ENCODE measurements around the gene TAOK3. TPM values are rescaled to one million over a fixed set of nuclear protein-coding genes. Genes with fewer than 3 reads are reported as not detected.

The TAOK3 gene
- total and polyA plus RNA-seq, 9 of the 15 experiments (the other 6 are each of a cell fraction or from before 2014, with no cell fraction given) = 24.3 to 83.5 (median 47.1) TPM

DNA sequence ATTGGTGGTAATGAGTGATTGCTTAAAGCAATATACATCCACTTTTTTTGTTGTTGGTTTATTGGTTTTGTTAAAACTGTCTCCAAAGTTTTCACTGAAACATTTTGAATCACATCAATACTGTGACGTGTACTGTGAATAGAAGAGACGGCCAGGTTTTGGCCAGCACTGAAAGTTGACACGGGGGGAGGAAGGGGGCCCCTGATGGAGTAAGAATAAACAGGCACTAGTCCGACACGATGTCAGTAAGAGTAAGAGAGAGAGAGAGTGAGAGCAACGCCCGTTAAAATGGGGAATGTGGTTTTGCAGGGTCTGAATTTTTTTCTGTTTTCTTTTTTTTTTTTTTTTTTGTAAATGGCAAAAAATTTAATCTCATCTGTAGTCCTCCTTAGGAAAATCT, 222.1 kb downstream of the TAOK3 start:
- Histone ChIP-seq H3K9ac (ENCODE audit: insufficient read depth in 1 of 2, low read depth in 2 of 2, low read length in 2 of 2) (no peak overlapping the region), H3K79me2 (ENCODE audit: control insufficient read depth, insufficient read depth, low read length) (no peaks in the 10 kb centered on the region), H3K4me3 (no peak overlapping the region), H3K27me3 (ENCODE audit: control insufficient read depth in 2 of 2, insufficient read depth in 2 of 2, low read length in 2 of 2) (no peaks in the 10 kb centered on the region), H3K27ac (ENCODE audit: extremely low read depth, low read depth, low read length) (no peak overlapping the region), H3K9me3 (replicated peaks; ENCODE audit: control insufficient read depth, insufficient read depth, low read depth, low read length) (no peaks in the 10 kb centered on the region), H3K9me1 (ENCODE audit: control insufficient read depth, insufficient read depth, low read length) (no peaks in the 10 kb centered on the region), H3K4me1 (replicated peaks in 1 of 2; ENCODE audit: control insufficient read depth in 2 of 2, insufficient read depth in 2 of 2, low read length in 2 of 2) (0 out of 5 replicates have a peak, but pooled peaks cover 0 to 3% of the 10 kb centered on the region in 2 experiments), H3K36me3 (ENCODE audit: control insufficient read depth, insufficient read depth, low read length) (peaks cover 49% of the 10 kb centered on the region), H2AFZ (ENCODE audit: low read depth, low read length) (no peak overlapping the region), H3K4me2 (ENCODE audit: insufficient read depth, low read length) (no peak overlapping the region), H4K20me1 (replicated peaks; ENCODE audit: control insufficient read depth, insufficient read depth, low read length) (no peaks in the 10 kb centered on the region)
- WGBS (ENCODE audit: insufficient coverage, low coverage, missing lambda C conversion rate) = 82% methylated on average over 7 of the region's 7 CpGs
- in situ Hi-C loops (cut with MboI) = no loop called here
- intact Hi-C loops (cut with micrococcal nuclease) = no loop called here
- CTCF ChIA-PET (ENCODE audit: low intra/inter-chr PET ratio) = no interaction called here
- POLR2A ChIA-PET = interaction anchor here (0.5 to 1.4 kb wide), 3 partner anchors 11 to 1519 kb away, joined by 3 read pairs; partner anchors contain the start of gene SUDS3
- FAIRE-seq (no peak), ATAC-seq (no peak), DNase-seq (ENCODE audit: extremely low read depth in 1 of 4, low spot score in 3 of 4) (no peak)
- BruUV-seq (replicated peaks) = no TSS peak
- TF ChIP-seq SMARCA4 (IDR thresholded peaks at IDR 0.05) = no peak
- no peak for TF ChIP-seq ZNF354B (CRISPR knock-in tag; IDR thresholded peaks at IDR 0.05)
- no peak for TF ChIP-seq NR2F6 (CRISPR knock-in tag; IDR thresholded peaks at IDR 0.05)
- no peak for TF ChIP-seq SAP30 (IDR thresholded peaks at IDR 0.05; ENCODE audit: borderline replicate concordance, insufficient read depth, low read depth, low read length, poor library complexity, severe bottlenecking)
- TF ChIP-seq SAFB2 (IDR thresholded peaks at IDR 0.05; ENCODE audit: borderline replicate concordance, low read depth, low read length, severe bottlenecking) = no peak
- TF ChIP-seq COPS2 (conservative IDR thresholded peaks at IDR 0.05) = no peak
- no peak for TF ChIP-seq ZNF23 (CRISPR knock-in tag; IDR thresholded peaks at IDR 0.05)
- TF ChIP-seq, protein P1, sequence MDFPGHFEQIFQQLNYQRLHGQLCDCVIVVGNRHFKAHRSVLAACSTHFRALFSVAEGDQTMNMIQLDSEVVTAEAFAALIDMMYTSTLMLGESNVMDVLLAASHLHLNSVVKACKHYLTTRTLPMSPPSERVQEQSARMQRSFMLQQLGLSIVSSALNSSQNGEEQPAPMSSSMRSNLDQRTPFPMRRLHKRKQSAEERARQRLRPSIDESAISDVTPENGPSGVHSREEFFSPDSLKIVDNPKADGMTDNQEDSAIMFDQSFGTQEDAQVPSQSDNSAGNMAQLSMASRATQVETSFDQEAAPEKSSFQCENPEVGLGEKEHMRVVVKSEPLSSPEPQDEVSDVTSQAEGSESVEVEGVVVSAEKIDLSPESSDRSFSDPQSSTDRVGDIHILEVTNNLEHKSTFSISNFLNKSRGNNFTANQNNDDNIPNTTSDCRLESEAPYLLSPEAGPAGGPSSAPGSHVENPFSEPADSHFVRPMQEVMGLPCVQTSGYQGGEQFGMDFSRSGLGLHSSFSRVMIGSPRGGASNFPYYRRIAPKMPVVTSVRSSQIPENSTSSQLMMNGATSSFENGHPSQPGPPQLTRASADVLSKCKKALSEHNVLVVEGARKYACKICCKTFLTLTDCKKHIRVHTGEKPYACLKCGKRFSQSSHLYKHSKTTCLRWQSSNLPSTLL (IDR thresholded peaks at IDR 0.05) = no peak
- no peak for TF ChIP-seq ZNF217 (CRISPR knock-in tag; IDR thresholded peaks at IDR 0.05)
- TF ChIP-seq, protein P2, sequence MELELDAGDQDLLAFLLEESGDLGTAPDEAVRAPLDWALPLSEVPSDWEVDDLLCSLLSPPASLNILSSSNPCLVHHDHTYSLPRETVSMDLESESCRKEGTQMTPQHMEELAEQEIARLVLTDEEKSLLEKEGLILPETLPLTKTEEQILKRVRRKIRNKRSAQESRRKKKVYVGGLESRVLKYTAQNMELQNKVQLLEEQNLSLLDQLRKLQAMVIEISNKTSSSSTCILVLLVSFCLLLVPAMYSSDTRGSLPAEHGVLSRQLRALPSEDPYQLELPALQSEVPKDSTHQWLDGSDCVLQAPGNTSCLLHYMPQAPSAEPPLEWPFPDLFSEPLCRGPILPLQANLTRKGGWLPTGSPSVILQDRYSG (tag; conservative IDR thresholded peaks at IDR 0.05; ENCODE audit: low read depth) = no peak
- TF ChIP-seq, protein P3, sequence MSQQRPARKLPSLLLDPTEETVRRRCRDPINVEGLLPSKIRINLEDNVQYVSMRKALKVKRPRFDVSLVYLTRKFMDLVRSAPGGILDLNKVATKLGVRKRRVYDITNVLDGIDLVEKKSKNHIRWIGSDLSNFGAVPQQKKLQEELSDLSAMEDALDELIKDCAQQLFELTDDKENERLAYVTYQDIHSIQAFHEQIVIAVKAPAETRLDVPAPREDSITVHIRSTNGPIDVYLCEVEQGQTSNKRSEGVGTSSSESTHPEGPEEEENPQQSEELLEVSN (IDR thresholded peaks at IDR 0.05; ENCODE audit: borderline replicate concordance in 1 of 2, extremely low read depth in 1 of 2, insufficient read depth in 1 of 2, insufficient read length in 1 of 2, low read depth in 1 of 2, low read length in 1 of 2, poor library complexity in 1 of 2, severe bottlenecking in 1 of 2) = no peak
- TF ChIP-seq STAT5A (IDR thresholded peaks at IDR 0.05; ENCODE audit: borderline replicate concordance, low read length) = no peak
- no peak for TF ChIP-seq ZNF75A (CRISPR knock-in tag; IDR thresholded peaks at IDR 0.05)
- TF ChIP-seq, protein P4, sequence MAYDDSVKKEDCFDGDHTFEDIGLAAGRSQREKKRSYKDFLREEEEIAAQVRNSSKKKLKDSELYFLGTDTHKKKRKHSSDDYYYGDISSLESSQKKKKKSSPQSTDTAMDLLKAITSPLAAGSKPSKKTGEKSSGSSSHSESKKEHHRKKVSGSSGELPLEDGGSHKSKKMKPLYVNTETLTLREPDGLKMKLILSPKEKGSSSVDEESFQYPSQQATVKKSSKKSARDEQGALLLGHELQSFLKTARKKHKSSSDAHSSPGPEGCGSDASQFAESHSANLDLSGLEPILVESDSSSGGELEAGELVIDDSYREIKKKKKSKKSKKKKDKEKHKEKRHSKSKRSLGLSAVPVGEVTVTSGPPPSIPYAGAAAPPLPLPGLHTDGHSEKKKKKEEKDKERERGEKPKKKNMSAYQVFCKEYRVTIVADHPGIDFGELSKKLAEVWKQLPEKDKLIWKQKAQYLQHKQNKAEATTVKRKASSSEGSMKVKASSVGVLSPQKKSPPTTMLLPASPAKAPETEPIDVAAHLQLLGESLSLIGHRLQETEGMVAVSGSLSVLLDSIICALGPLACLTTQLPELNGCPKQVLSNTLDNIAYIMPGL (CRISPR knock-in tag; IDR thresholded peaks at IDR 0.05) = no peak
- TF ChIP-seq, protein P5, sequence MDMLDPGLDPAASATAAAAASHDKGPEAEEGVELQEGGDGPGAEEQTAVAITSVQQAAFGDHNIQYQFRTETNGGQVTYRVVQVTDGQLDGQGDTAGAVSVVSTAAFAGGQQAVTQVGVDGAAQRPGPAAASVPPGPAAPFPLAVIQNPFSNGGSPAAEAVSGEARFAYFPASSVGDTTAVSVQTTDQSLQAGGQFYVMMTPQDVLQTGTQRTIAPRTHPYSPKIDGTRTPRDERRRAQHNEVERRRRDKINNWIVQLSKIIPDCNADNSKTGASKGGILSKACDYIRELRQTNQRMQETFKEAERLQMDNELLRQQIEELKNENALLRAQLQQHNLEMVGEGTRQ (CRISPR knock-in tag; IDR thresholded peaks at IDR 0.05) = no peak
- no peak for TF ChIP-seq ZNF507 (tag; conservative IDR thresholded peaks at IDR 0.05)
- TF ChIP-seq MCM3 (IDR thresholded peaks at IDR 0.05) = no peak

All from K562 (cell line).